ENCODE results near the gene TPP2. TPM values are rescaled to one million over a fixed set of nuclear protein-coding genes. Genes with fewer than 3 reads are reported as not detected.

TPP2 gene
- 83.2 and 85.8 TPM in 2 replicates for total RNA-seq

DNA sequence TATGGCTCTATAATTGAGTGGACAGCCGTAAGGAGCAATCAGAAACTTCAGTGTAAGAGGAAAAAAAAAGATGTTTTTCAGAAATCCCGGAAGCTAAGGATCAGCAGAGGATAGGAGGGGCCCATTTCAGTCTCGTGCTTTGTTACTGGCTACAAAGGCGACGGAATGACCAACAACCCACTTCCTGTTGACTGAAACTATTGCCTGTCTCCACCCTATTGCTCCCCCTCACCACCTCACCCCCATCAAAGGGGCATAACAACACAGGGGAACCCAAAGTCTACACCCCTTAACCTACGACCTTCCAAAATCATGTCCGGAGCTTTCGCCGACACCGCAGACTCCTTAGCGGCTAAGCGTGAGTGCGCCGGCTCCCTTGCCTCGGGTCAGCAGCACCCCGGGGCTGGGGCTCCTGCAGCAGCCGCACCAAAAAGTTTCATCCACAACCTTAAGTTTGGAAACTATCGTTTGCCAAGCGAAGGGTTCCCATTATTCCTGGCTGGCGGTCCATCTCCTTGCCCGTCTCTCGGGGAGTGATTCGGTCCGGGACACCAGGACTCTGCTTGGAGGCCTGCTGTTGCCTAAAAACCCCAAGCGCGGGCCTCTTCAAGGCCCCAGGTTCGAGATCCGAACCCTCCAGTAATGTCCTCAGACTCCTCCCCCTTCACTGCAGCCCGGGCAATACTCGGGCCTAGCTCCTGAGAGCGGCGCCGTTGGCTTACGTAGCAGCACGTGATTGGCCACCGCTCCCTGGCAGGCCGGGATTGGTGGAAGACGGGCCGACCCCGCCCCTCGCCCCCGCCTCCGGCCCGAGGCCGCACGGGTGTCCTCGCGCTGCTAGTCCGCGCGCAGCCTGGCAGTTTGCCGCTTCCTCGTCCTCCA lies at the start of gene TPP2:
Gene TPP2, plus strand, starts transcription at position 840 of the 882 bp plus-strand sequence. CDS start 53 bp downstream, outside the sequence.
- intact Hi-C loops (cut with micrococcal nuclease) = loop anchor here (1.0 to 2.0 kb wide), 9 partner anchors 11 to 1922 kb away; partner anchors contain the start of genes BIVM, TEX30 and TMTC4

DNA sequence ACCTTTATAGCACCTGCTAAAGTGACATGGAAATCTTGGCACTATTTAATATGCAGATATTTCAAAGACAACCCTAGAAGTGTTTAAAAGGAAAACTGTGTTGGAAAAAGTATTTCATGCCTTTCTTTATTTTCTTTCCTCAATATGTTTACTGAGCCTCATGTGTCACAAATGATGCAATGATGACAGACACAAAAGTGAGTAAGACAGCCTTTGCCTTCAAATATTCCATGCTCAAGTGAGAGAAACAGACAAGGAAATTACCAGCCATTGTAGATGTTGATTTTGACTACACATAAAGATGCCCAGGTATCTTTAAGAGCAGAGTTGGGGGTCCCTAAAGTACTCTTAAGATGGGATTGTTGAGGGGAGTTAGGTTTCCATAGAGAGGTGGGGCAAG lies 48.0 kb upstream of the TPP2 start:
- intact Hi-C loops (cut with micrococcal nuclease) = no loop called here

GRCh38 chr13:102550507-102550906 lies 46.3 kb upstream of the TPP2 start:
- intact Hi-C loops (cut with micrococcal nuclease) = loop anchor here (10.0 kb wide), 1 partner anchor 1296 kb away; no protein-coding TSS in a partner anchor

DNA sequence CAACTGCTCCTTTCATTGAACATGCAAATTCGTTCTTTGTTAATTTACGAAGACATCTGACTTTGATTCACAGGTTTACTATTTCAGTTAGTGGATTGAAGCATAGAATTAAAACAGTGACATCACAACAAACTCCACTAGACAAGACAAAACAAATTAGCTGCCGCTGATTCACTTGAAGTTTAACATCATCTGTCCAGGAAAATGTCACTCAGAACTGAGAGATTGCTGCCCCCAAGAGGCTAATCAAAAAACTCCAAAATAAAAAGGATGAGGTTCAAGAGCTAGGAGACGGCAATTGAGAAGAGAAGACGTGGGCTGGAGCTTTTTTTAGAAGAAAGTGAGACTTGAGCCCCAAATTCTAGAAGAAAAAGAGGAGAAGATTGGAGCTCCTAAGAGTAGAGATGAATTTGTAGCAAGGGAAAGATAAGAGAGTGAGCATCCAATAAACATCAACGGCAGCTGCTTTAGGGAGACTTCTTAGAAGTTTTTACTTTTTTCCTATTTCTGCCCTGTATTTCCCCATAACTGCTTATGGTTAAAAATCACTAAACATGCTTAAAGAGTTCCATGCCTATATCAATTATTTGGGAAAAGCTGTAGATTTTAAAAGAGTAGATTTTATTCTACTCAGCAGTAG lies 40.8 kb upstream of the TPP2 start:
- intact Hi-C loops (cut with micrococcal nuclease) = loop anchor here (1.0 to 10.0 kb wide), 5 partner anchors 164 to 1412 kb away; no protein-coding TSS in a partner anchor

GRCh38 chr13:102556806-102557205 lies 40.0 kb upstream of the TPP2 start:
- intact Hi-C loops (cut with micrococcal nuclease) = loop anchor here (1.0 to 10.0 kb wide), 5 partner anchors 165 to 1413 kb away; no protein-coding TSS in a partner anchor

GRCh38 chr13:102558029-102558428 lies 38.8 kb upstream of the TPP2 start:
- intact Hi-C loops (cut with micrococcal nuclease) = loop anchor here (5.0 to 10.0 kb wide), 3 partner anchors 166 to 1303 kb away; no protein-coding TSS in a partner anchor

DNA sequence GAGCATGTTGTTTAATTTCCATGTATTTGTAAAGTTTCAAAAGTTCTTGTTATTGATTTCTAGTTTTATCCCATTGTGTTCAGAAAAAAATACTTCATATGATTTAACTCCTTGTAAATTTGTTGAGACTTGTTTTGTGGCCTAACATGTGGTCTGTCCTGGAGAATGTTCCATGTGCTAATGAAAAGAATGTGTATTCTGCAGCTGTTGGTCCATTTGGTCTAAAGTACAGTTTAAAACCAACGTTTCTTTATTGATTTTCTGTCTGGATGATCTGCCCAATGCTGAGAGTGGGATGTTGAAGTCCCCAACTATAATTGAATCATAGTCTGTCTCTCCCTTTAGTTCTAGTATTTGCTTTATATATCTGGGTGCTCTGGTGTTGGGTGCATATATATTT lies 34.9 kb upstream of the TPP2 start:
- intact Hi-C loops (cut with micrococcal nuclease) = no loop called here

DNA sequence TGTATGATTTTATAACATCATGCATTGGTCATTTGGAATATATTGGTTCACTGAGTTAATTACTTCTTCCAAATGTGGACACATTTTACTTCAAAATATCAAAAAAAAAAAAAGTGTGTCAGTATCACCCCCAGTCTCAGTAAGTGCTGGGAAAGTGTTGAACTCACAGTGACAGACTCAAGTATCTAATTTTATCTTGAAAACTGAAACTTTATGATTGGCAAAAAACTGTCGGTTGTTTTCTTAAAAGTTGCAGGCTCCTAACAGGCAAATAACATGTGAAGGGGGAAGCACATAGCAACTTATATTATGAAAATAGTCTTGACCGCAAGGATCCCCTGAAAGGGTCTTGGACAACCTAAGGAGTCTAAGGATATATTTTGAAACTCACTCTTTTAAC lies 33.5 kb upstream of the TPP2 start:
- intact Hi-C loops (cut with micrococcal nuclease) = no loop called here

DNA sequence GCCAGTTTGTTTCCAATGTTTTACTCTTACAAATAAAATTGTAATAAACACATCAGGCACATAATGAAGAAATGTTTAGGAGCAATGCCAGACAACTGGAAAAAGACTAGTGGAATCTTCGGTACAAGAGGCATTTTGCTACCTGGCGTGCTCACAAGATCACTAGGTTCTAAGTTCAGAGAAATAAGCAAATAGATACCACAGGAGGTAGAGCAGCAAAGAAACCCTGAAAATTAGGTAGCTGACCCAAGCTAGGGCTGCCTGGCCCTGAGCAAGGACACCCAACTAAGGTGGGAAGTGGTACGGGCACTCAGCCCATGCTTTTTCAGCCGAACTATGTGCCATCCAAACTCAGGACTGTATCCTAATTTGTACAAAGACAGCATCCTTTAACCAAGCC lies 32.2 kb upstream of the TPP2 start:
- intact Hi-C loops (cut with micrococcal nuclease) = no loop called here

GRCh38 chr13:102566513-102566912 lies 30.3 kb upstream of the TPP2 start:
- intact Hi-C loops (cut with micrococcal nuclease) = no loop called here

DNA sequence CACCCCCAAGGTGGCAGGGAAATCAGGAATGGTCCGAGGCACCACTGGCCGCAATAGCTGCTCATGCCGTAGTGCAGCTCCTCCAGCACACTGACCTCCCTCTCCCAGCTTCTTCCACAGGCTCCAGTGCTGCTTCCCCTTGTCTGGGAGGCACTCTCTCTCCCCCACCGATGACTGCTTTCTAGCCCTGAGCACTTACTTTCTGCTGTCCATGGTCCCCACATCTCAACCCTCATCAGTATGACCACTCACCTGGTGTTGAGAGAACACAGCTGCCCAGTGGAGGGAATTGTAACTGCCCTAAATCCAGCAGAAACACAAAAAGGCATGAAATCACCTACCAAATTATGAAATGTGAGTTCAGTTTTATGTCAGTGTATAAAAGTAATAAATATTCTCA lies 28.9 kb upstream of the TPP2 start:
- intact Hi-C loops (cut with micrococcal nuclease) = no loop called here

DNA sequence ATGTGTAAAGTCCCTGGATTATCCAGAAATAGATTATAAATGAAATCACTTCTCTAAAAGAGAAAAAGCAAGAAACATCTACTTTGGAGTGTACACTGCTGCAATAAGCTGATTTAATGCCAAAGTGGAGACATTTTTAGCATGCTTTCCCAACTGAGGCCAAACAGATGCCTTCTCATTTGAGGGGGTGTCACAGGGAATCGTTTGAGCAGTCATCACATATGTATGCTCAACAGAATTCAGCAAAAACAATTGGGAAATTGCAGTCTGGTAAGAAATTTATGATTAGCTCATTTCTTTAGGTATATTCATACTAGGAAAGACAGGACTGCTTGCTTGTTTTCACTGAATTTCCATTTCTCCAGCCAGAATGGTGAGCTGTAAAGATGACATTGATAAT lies 27.3 kb upstream of the TPP2 start:
- intact Hi-C loops (cut with micrococcal nuclease) = no loop called here

DNA sequence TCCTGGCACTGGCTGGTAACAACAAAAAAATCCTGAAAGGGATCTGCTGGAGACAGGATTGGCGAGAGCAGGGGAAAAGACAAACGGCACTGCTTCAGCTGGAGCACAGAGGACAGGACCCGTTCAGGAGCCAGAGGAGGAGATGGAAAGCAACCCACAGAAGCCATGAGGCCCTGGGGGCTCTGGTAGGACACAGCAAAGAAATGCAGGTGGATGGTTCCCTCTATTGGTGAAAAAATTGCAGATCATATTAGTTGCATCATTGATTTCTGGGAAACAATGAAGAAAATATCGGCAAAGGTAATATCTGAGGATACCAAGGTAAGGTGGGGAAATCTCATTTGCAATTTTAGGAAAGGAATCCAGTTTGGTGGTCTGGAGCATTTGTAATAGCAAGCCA lies 25.7 kb upstream of the TPP2 start:
- intact Hi-C loops (cut with micrococcal nuclease) = no loop called here

DNA sequence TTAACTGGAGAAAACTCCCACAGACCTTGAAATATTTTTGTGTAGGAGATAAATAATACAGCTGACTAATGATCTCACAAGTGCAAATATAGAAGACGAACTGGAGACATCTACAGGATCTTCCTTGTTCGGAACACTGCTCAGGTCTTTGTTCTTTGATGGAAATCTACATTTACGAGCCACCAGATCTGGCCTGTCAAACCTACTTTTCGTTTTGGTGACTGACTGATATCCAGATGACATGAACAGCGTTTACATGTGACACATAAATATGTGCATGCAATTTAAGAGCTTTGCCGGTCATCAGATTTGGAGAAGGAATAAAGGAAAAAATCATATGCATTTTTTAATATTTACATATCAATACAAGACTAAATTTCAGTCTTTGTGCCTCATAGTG lies 24.5 kb upstream of the TPP2 start:
- intact Hi-C loops (cut with micrococcal nuclease) = no loop called here

- intact Hi-C loops (cut with micrococcal nuclease) = loop anchor here (1.0 kb wide), 8 partner anchors 12 to 290 kb away; partner anchors contain the start of gene TEX30
These were observed 16.1 kb upstream of the TPP2 start for GRCh38 chr13:102580552-102581169.

GRCh38 chr13:102582256-102582655 lies 14.5 kb upstream of the TPP2 start:
- intact Hi-C loops (cut with micrococcal nuclease) = no loop called here

- intact Hi-C loops (cut with micrococcal nuclease) = no loop called here
These were observed 12.4 kb upstream of the TPP2 start for GRCh38 chr13:102584434-102584833.

GRCh38 chr13:102586615-102587014 lies 10.2 kb upstream of the TPP2 start:
- intact Hi-C loops (cut with micrococcal nuclease) = no loop called here

- intact Hi-C loops (cut with micrococcal nuclease) = no loop called here
These were observed 8.9 kb upstream of the TPP2 start for GRCh38 chr13:102587916-102588315.

DNA sequence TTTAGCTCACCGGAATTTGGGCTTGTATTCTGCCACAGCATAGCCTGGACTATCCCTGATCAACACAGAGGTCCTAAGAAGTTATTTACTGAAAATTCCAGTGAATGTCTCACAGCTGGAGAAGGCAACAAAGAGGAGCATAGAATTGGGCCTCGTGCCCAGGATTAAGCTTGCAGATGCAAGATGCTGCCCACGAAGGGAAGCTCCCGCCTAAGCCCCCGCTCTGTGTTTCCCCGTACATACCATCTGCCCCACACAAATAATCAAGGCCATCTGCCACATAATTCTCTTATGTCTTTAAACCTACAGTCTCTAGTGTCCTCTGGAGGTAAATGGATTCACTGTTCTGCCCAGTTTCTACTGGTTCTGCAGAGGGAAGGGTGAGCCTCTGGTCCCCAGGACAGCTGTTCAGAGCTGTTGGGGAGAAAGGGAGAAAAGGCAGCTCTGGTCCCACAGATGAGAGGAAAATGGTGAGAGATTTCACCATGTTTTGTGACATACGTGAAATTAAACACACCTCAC lies 7.4 kb upstream of the TPP2 start:
- intact Hi-C loops (cut with micrococcal nuclease) = no loop called here

DNA sequence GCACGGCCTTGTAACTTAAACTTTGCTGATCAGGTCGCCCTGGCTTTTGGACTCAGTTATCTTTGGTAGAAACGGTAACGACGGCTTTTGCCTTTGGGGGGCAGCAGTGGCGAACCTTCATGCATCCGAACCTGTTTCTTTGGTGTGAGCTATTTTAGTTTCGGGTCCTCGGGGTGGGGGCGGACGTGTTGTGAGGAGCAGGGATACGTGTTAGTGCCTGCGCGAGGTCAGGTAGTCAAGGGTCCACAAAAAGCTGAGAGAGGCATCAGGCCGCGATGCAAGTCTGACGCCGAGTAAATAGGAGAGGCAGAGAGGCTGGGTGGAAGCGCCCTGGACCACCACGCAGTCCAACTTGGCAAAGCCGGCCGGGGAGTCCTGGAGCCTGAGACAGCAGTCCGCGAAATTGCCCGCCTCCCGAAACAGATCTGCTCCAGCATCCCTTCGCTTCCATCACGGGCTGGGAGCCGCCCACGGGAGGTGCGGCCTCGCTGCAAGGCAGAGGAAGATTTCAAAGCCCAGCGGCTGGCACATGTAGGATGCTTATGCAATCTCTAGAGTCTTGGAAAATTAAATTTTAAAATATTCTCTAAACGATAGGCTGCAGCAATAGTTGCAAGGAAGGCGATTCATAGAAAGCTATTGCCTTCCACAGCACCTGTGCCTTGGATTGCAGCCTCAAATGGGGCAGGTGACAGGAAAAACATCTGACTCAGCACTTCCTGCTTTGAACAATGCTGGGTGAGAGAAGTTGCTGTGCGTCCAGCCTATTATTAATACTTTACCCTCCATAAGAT lies 4.6 kb upstream of the TPP2 start:
- intact Hi-C loops (cut with micrococcal nuclease) = loop anchor here (1.0 to 2.0 kb wide), 8 partner anchors 12 to 278 kb away; partner anchors contain the start of gene TEX30

Measured in T-helper 1 cell treated with Interleukin-12 subunit alpha and Interleukin-12 subunit beta and Interleukin-4 antibody, amounts not matched to agents 30 ng/mL and 1 ng/mL, for 36 hours (primary cell).